MCF 10A (cell line): Measurements from ENCODE around the gene SLC17A7. TPM values are rescaled to one million over a fixed set of nuclear protein-coding genes. Genes with fewer than 3 reads are reported as not detected.
"Not testable (repeated sequence)": the region's sequence is repeated elsewhere in the genome, so short reads cannot be mapped to it uniquely, and the experiment has no call there.

Experiments used
- BruUV-seq: library from RNA; stranded (reverse); fragments of 400-500 nt; replicated peaks from 2 replicates; lab custom pipeline; 2021; lab: Mats Ljungman, UMichigan
- CTCF ChIA-PET: fragments of 300-600 bp; sonication (Branson Sonifier 250); formaldehyde crosslinking; extraction: SDS; loops from one replicate; lab custom pipeline; 2021; ENCODE audit warnings: antibody characterized with exemption, inconsistent platforms; lab: Yijun Ruan, JAX
- POLR2A ChIA-PET: fragments of 300-600, 350-650 bp; sonication (Branson Sonifier 250); formaldehyde crosslinking; extraction: SDS; loops from one replicate; lab custom pipeline; 2020; ENCODE audit warnings: antibody characterized with exemption, inconsistent platforms; lab: Yijun Ruan, JAX
- DNase-seq: peaks from one replicate; pipeline ENCODE4 v3.0.0-alpha.2; 2018; ENCODE audit not compliant: unreplicated experiment
- H3K27ac Mint-ChIP-seq: one replicate; pipeline ENCODE4 v1.8.0; 2022; ENCODE audit warnings: mild to moderate bottlenecking, low read depth, mixed read lengths; ENCODE audit not compliant: unreplicated experiment
- H3K27me3 Mint-ChIP-seq: one replicate; pipeline ENCODE4 v1.8.0; 2022; ENCODE audit warnings: mixed read lengths; ENCODE audit not compliant: insufficient read depth, unreplicated experiment
- H3K36me3 Mint-ChIP-seq: one replicate; pipeline ENCODE4 v1.8.0; 2022; ENCODE audit warnings: mild to moderate bottlenecking, moderate library complexity, mixed read lengths; ENCODE audit not compliant: insufficient read depth, unreplicated experiment
- H3K4me1 Mint-ChIP-seq: one replicate; pipeline ENCODE4 v1.8.0; 2022; ENCODE audit warnings: mixed read lengths; ENCODE audit not compliant: insufficient read depth, unreplicated experiment
- H3K4me3 Mint-ChIP-seq: one replicate; pipeline ENCODE4 v1.8.0; 2022; ENCODE audit warnings: mild to moderate bottlenecking, moderate library complexity, mixed read lengths; ENCODE audit not compliant: unreplicated experiment
- H3K9me3 Mint-ChIP-seq: one replicate; pipeline ENCODE4 v1.8.0; 2022; ENCODE audit warnings: mixed read lengths; ENCODE audit not compliant: unreplicated experiment
- intact Hi-C: fragments of 100-400 bp; cut with micrococcal nuclease; formaldehyde crosslinking; loops from 2 replicates; pipeline ENCODE4 v1.14.1; 2022
- total RNA-seq: library from RNA; stranded (reverse); gene quantifications from 2 replicates; pipeline ENCODE4 v1.2.3, GENCODE V29; 2022
- TF ChIP-seq, protein P1 (sequence below): fragments of 200-600 bp; IDR thresholded peaks from one replicate; pipeline ENCODE4 v1.8.0; 2022; ENCODE audit warnings: antibody characterized with exemption, mild to moderate bottlenecking; ENCODE audit not compliant: unreplicated experiment

The SLC17A7 gene
- total RNA-seq, 1 experiment from 2014 or later: not detected

DNA sequence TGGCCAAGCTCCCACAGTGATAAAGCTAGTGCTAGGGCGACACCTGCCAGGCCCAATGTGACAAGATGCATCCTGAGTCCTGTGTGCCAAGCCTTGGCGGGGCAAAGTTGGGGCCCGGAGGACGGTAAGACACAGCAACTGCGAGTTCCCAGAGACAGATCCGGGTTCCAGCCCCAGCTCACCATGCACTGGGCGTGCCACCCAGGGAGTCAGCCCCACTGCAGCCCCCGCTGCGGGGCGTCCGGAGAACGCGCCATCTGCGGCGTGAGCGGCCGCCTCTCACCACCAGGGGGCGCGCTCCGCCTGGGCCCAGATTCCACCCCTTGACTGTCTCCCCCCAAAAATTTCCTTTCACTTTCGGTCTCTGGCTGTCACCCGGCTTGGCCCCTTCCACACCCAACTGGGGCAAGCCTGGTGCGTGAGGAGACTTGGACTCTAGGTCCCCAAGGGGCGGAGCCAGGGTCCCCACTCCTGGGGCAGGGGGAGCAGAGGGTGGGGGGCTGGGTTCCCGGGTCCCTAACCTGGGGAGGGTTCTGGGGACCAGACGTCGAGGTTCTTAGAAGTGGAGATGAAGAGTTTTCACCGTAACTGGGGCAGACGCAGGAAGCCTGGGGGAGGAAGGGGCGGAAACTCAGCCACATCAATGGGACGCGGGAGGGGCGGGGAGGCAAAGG, 32.7 kb upstream of the SLC17A7 start, which contains the start of gene FLT3LG:
Gene FLT3LG, plus strand, starts transcription at position 348 of the 674 bp plus-strand sequence. CDS start 425 bp downstream, outside the sequence.
- Mint-ChIP-seq H3K27ac (peak within 1 kb of the TSS; percentile 59), H3K4me1 (peaks cover 3% of the 10 kb centered on the region), H3K36me3 (peaks cover 5% of the 10 kb centered on the region), H3K4me3 (peak within 1 kb of the TSS; percentile 77), H3K9me3 (no peaks in the 10 kb centered on the region), H3K27me3 (peaks cover 13% of the 10 kb centered on the region)
- DNase-seq: peak; percentile 78
- ChIA-PET POLR2A (interaction anchor here (0.7 to 1.6 kb wide), 2 partner anchors 22 to 457 kb away, joined by 3 to 4 read pairs; partner anchors contain the start of gene RPS11), CTCF (interaction anchor here (0.6 to 2.2 kb wide), 20 partner anchors 9 to 378 kb away, joined by 3 to 22 read pairs (median 4); no protein-coding TSS in a partner anchor)
- no TSS peak for BruUV-seq
- TF ChIP-seq, protein P1, sequence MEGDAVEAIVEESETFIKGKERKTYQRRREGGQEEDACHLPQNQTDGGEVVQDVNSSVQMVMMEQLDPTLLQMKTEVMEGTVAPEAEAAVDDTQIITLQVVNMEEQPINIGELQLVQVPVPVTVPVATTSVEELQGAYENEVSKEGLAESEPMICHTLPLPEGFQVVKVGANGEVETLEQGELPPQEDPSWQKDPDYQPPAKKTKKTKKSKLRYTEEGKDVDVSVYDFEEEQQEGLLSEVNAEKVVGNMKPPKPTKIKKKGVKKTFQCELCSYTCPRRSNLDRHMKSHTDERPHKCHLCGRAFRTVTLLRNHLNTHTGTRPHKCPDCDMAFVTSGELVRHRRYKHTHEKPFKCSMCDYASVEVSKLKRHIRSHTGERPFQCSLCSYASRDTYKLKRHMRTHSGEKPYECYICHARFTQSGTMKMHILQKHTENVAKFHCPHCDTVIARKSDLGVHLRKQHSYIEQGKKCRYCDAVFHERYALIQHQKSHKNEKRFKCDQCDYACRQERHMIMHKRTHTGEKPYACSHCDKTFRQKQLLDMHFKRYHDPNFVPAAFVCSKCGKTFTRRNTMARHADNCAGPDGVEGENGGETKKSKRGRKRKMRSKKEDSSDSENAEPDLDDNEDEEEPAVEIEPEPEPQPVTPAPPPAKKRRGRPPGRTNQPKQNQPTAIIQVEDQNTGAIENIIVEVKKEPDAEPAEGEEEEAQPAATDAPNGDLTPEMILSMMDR: peak; percentile 95
- intact Hi-C loops: loop anchor here (1.0 kb wide), 1 partner anchor 73 kb away; no protein-coding TSS in a partner anchor

DNA sequence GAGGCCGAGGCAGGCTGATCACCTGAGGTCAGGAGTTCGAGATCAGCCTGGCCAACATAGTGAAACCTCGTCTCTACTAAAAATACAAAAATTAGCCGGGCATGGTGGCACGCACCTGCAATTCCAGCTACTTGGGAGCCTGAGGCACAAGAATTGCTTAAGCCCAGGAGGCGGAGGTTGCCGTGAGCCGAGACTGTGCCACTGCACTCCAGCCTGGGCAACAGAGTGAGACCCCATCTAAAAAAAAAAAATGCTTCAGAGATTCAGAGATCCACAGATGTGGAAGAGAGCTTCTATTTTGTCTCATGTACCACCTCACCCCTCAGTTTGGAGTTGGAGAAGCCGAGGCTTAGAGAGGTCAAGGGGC, 32.2 kb upstream of the SLC17A7 start:
- DNase-seq, intact Hi-C loops, H3K36me3 Mint-ChIP-seq, H3K9me3 Mint-ChIP-seq, H3K4me1 Mint-ChIP-seq, H3K27ac Mint-ChIP-seq, BruUV-seq: not testable (repeated sequence)
- H3K27me3 Mint-ChIP-seq: peaks cover 13% of the 10 kb centered on the region
- ChIA-PET POLR2A (interaction anchor here (0.7 to 1.6 kb wide), 3 partner anchors 22 to 457 kb away, joined by 3 to 4 read pairs (median 3); partner anchors contain the start of genes PIH1D1 and RPS11), CTCF (interaction anchor here (0.6 to 2.2 kb wide), 22 partner anchors 8 to 378 kb away, joined by 3 to 22 read pairs (median 4); no protein-coding TSS in a partner anchor)
- peak overlapping the region; percentile 77 for H3K4me3 Mint-ChIP-seq

DNA sequence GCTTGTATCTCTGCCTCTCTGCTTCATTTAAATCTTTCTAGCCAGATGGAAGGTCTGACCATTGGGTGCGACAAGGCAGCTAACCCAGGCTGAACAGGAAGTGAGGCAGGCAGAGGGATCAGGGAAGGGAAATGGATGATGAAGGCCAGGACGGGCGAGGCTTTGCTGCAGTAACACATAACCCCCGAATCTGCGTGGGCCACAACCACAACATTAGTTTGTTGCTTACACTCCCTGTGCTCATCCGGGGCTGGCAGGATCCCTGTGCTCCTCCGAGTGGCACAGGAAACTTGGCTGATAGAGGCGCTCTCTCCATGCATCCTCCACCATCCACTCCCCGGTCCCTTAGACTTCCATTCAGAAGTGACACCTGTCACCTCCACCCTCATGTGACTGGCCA, 31.6 kb upstream of the SLC17A7 start:
- intact Hi-C loops: no loop called here
- Mint-ChIP-seq H3K4me1 (peaks cover 8% of the 10 kb centered on the region), H3K27ac (no peak overlapping the region), H3K9me3 (no peaks in the 10 kb centered on the region), H3K27me3 (peaks cover 13% of the 10 kb centered on the region), H3K4me3 (peak overlapping the region; percentile 77), H3K36me3 (peaks cover 5% of the 10 kb centered on the region)
- ChIA-PET CTCF (interaction anchor here (0.6 to 2.2 kb wide), 14 partner anchors 8 to 219 kb away, joined by 3 to 22 read pairs (median 5); no protein-coding TSS in a partner anchor), POLR2A (interaction anchor here (0.7 to 1.6 kb wide), 3 partner anchors 16 to 24 kb away, joined by 3 to 4 read pairs (median 3); partner anchors contain the start of genes PIH1D1 and RPS11)
- TF ChIP-seq, protein P1: no peak
- no peak for DNase-seq
- BruUV-seq: no TSS peak

DNA sequence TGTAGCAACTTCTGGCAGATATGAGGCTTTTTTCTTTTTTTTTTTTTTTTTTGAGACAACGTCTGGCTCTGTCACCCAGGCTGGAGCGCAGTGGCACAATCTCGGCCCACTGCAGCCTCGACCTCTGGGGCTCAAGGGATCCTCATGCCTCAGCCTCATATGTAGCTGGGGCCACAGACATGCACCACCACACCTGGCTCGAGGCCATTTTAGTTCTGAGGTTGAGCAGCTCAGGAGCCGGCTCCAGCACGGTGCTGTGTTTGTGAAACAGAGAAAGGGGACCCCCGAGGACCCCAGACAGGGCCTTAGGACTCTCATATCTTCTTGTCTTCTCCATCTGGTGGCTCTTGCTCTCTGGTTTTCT, 29.3 kb upstream of the SLC17A7 start:
- no peaks in the 10 kb centered on the region for H3K9me3 Mint-ChIP-seq
- CTCF ChIA-PET: interaction anchor here (0.7 to 1.0 kb wide), 4 partner anchors 25 to 457 kb away, joined by 3 to 4 read pairs (median 4); no protein-coding TSS in a partner anchor
- BruUV-seq: TSS peak; percentile 39
- POLR2A ChIA-PET: interaction anchor here (1.5 kb wide), 1 partner anchor 17 kb away, joined by 5 read pairs; no protein-coding TSS in a partner anchor
- peaks cover 10% of the 10 kb centered on the region for H3K27me3 Mint-ChIP-seq
- TF ChIP-seq, protein P1: no peak
- H3K27ac Mint-ChIP-seq: no peak overlapping the region
- no peak overlapping the region for H3K4me3 Mint-ChIP-seq
- peaks cover 5% of the 10 kb centered on the region for H3K36me3 Mint-ChIP-seq
- peaks cover 8% of the 10 kb centered on the region for H3K4me1 Mint-ChIP-seq
- intact Hi-C loops: no loop called here
- DNase-seq: no peak
